GM12865 (cell line): ENCODE data around the gene S100PBP.

Experiments used
- DNase-seq: peaks from one replicate; pipeline ENCODE4 v3.0.0; 2010; ENCODE audit warnings: low read depth
- H3K4me3 ChIP-seq: 2 replicates; pipeline ENCODE4 v1.5.1; 2011; ENCODE audit warnings: mild to moderate bottlenecking, low read depth, low read length, control low read depth
- CTCF ChIP-seq: IDR thresholded peaks from 2 replicates; pipeline ENCODE4 v1.5.1; 2011; ENCODE audit warnings: low read length, control low read depth, low read depth, inconsistent platforms; ENCODE audit not compliant: insufficient read depth; ENCODE audit errors: missing control alignments

Gene S100PBP

GRCh38 chr1:32884032-32884372 lies 66.5 kb downstream of the S100PBP start:
- no peak for TF ChIP-seq CTCF
- DNase-seq: no peak
- H3K4me3 ChIP-seq: no peak overlapping the region

GRCh38 chr1:32884726-32885125 lies 67.3 kb downstream of the S100PBP start:
- H3K4me3 ChIP-seq: no peak overlapping the region
- DNase-seq: no peak
- TF ChIP-seq CTCF: no peak

- no peak for DNase-seq
- no peak overlapping the region for H3K4me3 ChIP-seq
- TF ChIP-seq CTCF: no peak
These were observed 68.2 kb downstream of the S100PBP start for GRCh38 chr1:32885676-32886003.

GRCh38 chr1:32886004-32886827 lies 68.8 kb downstream of the S100PBP start, which contains the start of gene HPCA:
HPCA (plus strand) TSS chr1:32886491; CDS start chr1:32888899, 2,408 bp downstream.
- TF ChIP-seq CTCF: peak; percentile 46
- no peak within 1 kb of the TSS for H3K4me3 ChIP-seq
- peak; percentile 26 for DNase-seq

- no peak overlapping the region for H3K4me3 ChIP-seq
- DNase-seq: no peak
- no peak for TF ChIP-seq CTCF
These were observed 69.5 kb downstream of the S100PBP start for GRCh38 chr1:32886828-32887414.

GRCh38 chr1:32887623-32888022 lies 70.2 kb downstream of the S100PBP start:
- no peak for TF ChIP-seq CTCF
- no peak overlapping the region for H3K4me3 ChIP-seq
- DNase-seq: no peak
